MG63 (cell line): ENCODE measurements around the gene MYOCD. TPM values are rescaled to one million over a fixed set of nuclear protein-coding genes. Genes with fewer than 3 reads are reported as not detected.

Experiments used
- DNase-seq: peaks from one replicate; pipeline ENCODE4 v3.0.0-alpha.2; 2020
- H3K27me3 ChIP-seq: fragments of 250-450 bp; sonication (Bioruptor Pico); 2 replicates; pipeline ENCODE4 v1.5.1; 2020; ENCODE audit warnings: mild to moderate bottlenecking, moderate library complexity
- H3K36me3 ChIP-seq: fragments of 250-450 bp; sonication (Bioruptor Pico); 2 replicates; pipeline ENCODE4 v1.5.1; 2020; ENCODE audit warnings: mild to moderate bottlenecking, moderate library complexity
- H3K4me3 ChIP-seq: fragments of 250-450 bp; sonication (Bioruptor Pico); 2 replicates; pipeline ENCODE4 v1.5.1; 2020; ENCODE audit warnings: mild to moderate bottlenecking, moderate library complexity
- H3K9me3 ChIP-seq: fragments of 250-450 bp; sonication (Bioruptor Pico); 2 replicates; pipeline ENCODE4 v1.5.1; 2020; ENCODE audit warnings: mild to moderate bottlenecking, moderate library complexity
- total RNA-seq: library from RNA; depleted of rRNA; stranded (reverse); fragments of >200 nt; shearing (Covaris generic); gene quantifications from 2 replicates; pipeline ENCODE4 v1.2.3, GENCODE V29; 2014; ENCODE audit warnings: low replicate concordance

MYOCD gene
- total RNA-seq, 1 experiment from 2014 or later, result not detected

- no peak for DNase-seq
- no peaks in the 10 kb centered on the region for H3K27me3 ChIP-seq
- no peaks in the 10 kb centered on the region for H3K9me3 ChIP-seq
- no peaks in the 10 kb centered on the region for H3K36me3 ChIP-seq
- no peak overlapping the region for H3K4me3 ChIP-seq
These were observed 93.4 kb downstream of the MYOCD start for GRCh38 chr17:12759090-12759489.

- no peak overlapping the region for H3K4me3 ChIP-seq
These were observed 99.9 kb downstream of the MYOCD start for GRCh38 chr17:12765548-12765947.

DNA sequence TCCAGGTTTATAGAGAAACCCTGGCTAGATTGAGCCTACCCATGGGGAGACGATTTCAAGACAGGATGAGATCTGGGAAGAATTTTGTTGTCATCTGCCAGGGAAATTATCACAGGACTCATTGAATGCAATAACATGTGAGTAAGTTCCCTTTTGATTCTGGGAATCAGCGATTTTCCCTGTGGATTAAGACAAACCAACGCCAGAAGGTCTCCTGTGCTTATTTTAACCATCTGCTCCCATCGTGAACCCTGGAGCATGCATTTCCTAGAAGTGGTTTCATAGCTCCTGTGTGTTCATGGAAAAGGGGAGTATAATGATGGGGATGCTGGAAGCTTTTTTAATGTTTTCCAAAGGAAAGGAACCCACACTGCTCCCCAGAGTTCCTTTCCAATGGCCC is 102.6 kb downstream of the MYOCD start:
- no peaks in the 10 kb centered on the region for H3K9me3 ChIP-seq
- DNase-seq, result no peak
- H3K27me3 ChIP-seq, result no peaks in the 10 kb centered on the region
- H3K36me3 ChIP-seq, result no peaks in the 10 kb centered on the region
- H3K4me3 ChIP-seq, result no peak overlapping the region

More at GRCh38 chr17:12765548-12765947, 99.9 kb downstream of the MYOCD start:
- Histone ChIP-seq H3K36me3 (no peaks in the 10 kb centered on the region), H3K27me3 (no peaks in the 10 kb centered on the region), H3K9me3 (no peaks in the 10 kb centered on the region)
- peak; percentile 85 for DNase-seq

DNA sequence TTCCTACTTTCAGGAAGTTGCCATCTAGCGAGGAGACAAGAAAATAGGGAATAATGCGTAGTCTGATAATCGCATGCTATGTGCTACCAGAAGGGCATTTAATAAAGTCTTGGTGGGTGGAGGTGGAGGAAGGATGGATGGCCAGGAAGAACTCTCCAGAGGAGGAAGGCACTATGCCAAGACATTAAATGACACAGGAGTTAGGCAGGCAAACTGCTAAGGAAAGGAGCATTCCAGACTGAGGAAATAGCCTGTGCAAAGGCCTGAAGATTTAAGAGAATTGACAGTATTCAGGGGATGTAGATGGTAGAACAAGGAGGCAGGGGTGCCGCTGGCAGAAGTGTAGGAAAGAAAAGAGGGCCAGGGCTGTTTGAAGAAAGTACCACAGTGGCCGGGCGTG is 104.3 kb downstream of the MYOCD start:
- no peaks in the 10 kb centered on the region for H3K9me3 ChIP-seq
- no peak for DNase-seq

DNA sequence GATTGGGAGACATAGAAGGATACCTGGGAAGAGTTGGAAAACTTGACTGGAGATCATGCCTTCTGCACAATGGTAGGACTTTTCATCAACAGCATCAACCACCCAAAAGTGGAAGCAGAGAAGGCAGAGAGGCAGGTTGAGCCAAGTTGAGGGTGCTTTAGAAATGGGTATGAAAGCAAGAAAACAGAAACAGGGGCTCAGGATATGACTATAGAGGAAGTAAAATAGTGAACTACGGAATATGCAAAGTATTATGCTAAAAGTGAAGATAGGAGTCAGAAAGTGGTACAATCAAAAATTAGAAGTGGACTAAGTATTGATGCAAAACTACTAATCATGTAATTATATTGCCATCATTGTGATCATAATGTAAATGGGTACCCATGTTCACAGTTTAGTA is 107.5 kb downstream of the MYOCD start:
- H3K9me3 ChIP-seq, result no peaks in the 10 kb centered on the region
- no peak for DNase-seq
- H3K27me3 ChIP-seq, result no peaks in the 10 kb centered on the region
- H3K36me3 ChIP-seq, result no peaks in the 10 kb centered on the region
- H3K4me3 ChIP-seq, result no peak overlapping the region

More for the DNA sequence above, 104.3 kb downstream of the MYOCD start:
- H3K27me3 ChIP-seq, result no peaks in the 10 kb centered on the region
- no peaks in the 10 kb centered on the region for H3K36me3 ChIP-seq
- H3K4me3 ChIP-seq, result no peak overlapping the region

DNA sequence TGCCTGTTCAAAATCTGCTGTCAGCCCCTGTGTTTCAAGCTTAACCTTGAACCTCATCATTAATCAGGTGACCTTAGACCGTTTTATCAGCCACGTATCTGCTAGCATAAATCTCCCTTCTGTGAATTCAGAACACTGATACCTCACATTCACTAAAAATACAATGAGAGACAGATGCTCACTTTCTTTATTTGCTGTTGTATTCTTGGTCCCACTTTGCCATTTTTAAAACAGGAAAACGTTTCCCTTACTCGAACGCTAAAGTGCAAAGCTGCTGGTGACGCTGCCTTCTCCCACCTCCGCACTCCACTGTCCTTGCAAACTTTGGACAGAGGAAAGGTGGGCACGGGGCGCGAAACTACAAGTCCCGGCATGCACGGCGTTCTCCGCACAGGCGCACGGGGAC is 123.4 kb downstream of the MYOCD start:
- H3K4me3 ChIP-seq, result peak overlapping the region; percentile 50
- DNase-seq, result no peak
- no peaks in the 10 kb centered on the region for H3K36me3 ChIP-seq
- H3K9me3 ChIP-seq, result no peaks in the 10 kb centered on the region
- peaks cover 2% of the 10 kb centered on the region; the same call in 1 of the 2 replicates for H3K27me3 ChIP-seq

- Histone ChIP-seq H3K4me3 (peak within 1 kb of the TSS; percentile 50), H3K36me3 (no peaks in the 10 kb centered on the region), H3K9me3 (no peaks in the 10 kb centered on the region), H3K27me3 (peaks cover 2% of the 10 kb centered on the region; the same call in 1 of the 2 replicates)
- peak; percentile 63 for DNase-seq
These were observed 124.0 kb downstream of the MYOCD start, which contains the start of gene ARHGAP44 for GRCh38 chr17:12789481-12790248. ARHGAP44 (plus strand) TSS chr17:12789498; CDS start chr17:12789839, 341 bp downstream.

DNA sequence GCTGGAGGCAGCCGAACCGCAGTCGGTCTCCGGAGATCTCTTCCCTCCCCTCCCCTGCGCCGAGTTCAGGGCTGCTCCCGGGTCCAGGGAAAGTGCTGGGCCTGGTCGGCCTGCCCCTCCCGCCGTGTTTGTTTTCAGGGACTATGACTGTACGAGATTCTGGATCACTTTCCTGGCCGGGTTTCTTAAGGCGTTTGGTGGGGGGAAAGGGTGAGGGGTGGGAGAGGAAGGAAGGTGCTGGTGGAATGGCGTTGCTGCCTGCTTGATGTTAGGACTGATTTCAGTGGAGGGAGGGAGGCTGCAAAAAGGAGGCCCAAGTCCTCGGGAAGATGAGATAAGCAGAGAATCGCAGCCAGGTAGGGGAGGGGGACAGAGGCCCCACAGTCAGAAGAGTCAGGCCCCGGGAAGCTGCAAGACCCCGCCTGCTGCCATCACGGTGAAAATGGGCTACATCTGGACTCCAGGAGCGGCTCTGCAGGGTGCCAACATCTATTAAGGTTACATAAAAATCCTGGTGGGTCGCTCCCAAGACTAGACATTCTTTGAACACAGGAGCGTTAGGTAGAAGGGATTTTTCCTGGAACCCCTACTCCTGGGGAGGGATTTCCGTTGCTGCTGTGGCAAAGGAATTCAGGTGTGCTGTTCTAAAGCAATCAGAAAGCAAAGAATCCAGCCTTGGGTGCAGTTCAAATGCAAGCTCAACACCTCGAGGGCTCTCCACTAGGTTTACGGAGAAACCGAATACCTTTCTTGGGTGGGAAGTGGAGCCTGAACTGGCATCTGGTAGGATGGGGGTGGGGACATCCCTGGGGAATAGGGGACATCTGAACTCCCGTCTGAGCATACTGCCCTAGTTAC is 124.8 kb downstream of the MYOCD start:
- H3K9me3 ChIP-seq, result no peaks in the 10 kb centered on the region
- DNase-seq, result no peak
- peaks cover 2% of the 10 kb centered on the region; the same call in 1 of the 2 replicates for H3K27me3 ChIP-seq
- no peaks in the 10 kb centered on the region for H3K36me3 ChIP-seq
- H3K4me3 ChIP-seq, result peak overlapping the region; percentile 50

- no peak for DNase-seq
- H3K27me3 ChIP-seq, result no peaks in the 10 kb centered on the region
- H3K9me3 ChIP-seq, result no peaks in the 10 kb centered on the region
- no peaks in the 10 kb centered on the region for H3K36me3 ChIP-seq
- no peak overlapping the region for H3K4me3 ChIP-seq
These were observed 129.3 kb downstream of the MYOCD start for GRCh38 chr17:12794919-12795532.

DNA sequence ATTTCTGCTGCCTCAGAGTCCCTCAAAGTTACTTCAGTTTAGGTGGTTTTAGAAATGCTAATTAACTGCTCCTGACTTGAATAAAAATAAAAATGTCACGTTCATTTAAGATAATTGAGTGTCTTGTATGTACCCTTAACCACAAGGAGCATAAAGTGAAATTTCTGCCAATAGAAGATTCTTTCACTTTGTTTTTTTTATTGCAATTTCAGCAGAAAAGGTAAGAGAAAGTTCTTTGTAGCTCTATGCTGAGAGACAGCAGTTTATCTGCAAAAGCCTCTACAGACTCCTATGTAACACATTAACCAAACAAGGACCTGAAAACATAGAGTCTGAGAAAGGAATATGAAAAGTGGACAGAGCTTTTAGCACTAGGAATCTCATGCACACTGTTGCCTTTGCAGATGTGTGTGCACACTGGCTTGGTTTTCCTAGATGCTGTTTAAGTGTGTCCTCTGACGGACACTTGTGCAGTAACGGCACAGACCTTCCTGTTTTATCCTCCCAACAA is 135.2 kb downstream of the MYOCD start:
- no peak for DNase-seq
- Histone ChIP-seq H3K9me3 (no peaks in the 10 kb centered on the region), H3K27me3 (no peaks in the 10 kb centered on the region), H3K36me3 (no peaks in the 10 kb centered on the region), H3K4me3 (no peak overlapping the region)

DNA sequence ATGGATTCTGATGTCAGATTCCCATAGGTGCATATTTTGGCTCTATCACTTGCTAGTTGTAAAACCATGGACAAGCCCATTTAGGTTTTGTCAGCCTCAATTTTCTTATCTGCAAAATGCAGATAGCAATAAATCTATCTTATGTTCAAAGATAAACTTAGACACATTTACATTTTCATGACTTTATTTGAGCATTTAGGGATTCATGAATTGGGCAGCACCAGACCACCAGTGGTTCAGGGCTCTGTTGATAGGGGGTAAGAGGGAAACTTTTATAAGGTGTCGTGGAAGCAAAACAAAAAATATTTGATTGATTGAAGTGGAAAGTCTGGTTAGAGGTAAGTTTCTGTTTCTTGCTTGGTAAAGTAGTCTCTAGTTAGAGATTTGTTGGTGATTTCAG is 140.9 kb downstream of the MYOCD start:
- H3K36me3 ChIP-seq, result no peaks in the 10 kb centered on the region
- H3K4me3 ChIP-seq, result no peak overlapping the region
- H3K27me3 ChIP-seq, result no peaks in the 10 kb centered on the region
- no peak for DNase-seq
- no peaks in the 10 kb centered on the region for H3K9me3 ChIP-seq

DNA sequence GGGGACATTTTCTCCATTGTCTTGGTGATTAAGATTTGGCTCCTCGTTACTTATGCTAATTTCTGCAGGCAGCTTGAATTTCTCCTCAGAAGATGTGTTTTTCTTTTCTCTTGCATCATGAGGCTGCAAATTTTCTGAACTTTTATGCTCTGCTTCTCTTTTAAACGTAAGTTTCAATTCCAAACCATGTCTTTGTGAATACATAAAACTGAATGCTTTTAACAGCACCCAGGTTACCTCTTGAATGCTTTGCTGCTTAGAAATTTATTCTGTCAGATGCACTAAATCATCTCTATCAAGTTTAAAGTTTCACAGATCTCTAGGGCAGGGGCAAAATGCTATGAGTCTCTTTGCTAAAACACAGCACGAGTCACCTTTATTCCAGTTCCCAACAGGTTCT is 143.0 kb downstream of the MYOCD start:
- Histone ChIP-seq H3K36me3 (no peaks in the 10 kb centered on the region), H3K9me3 (no peaks in the 10 kb centered on the region), H3K4me3 (no peak overlapping the region), H3K27me3 (no peaks in the 10 kb centered on the region)
- no peak for DNase-seq

GRCh38 chr17:12812877-12813276 is 147.2 kb downstream of the MYOCD start:
- H3K9me3 ChIP-seq, result no peaks in the 10 kb centered on the region
- no peaks in the 10 kb centered on the region for H3K27me3 ChIP-seq
- H3K36me3 ChIP-seq, result no peaks in the 10 kb centered on the region
- DNase-seq, result no peak
- H3K4me3 ChIP-seq, result no peak overlapping the region

- Histone ChIP-seq H3K27me3 (no peaks in the 10 kb centered on the region), H3K9me3 (no peaks in the 10 kb centered on the region), H3K36me3 (no peaks in the 10 kb centered on the region), H3K4me3 (no peak overlapping the region)
- DNase-seq, result no peak
These were observed 148.0 kb downstream of the MYOCD start for GRCh38 chr17:12813664-12814063.

DNA sequence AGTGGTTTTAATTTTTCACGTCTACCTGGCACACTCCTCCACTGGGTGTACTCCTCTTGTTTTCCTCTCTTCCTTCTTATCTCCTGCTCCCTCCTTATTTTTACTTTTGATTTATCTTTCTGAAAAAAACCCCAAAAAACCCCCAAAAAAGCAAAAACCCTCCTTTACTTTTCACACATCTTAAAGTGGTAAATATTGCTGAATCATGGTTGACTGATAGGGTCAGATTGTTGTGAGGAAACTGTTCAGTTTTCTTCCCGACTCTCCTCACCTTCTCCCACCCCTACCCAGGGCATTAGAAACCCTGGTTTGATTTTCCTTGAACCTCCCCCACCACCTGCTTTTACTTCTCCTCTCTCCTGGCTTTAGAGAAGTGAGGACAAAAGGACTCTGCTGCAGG is 149.0 kb downstream of the MYOCD start:
- Histone ChIP-seq H3K36me3 (no peaks in the 10 kb centered on the region), H3K27me3 (no peaks in the 10 kb centered on the region), H3K4me3 (no peak overlapping the region), H3K9me3 (no peaks in the 10 kb centered on the region)
- DNase-seq, result no peak

- Histone ChIP-seq H3K4me3 (no peak overlapping the region), H3K9me3 (no peaks in the 10 kb centered on the region), H3K36me3 (no peaks in the 10 kb centered on the region), H3K27me3 (no peaks in the 10 kb centered on the region)
- DNase-seq, result no peak
These were observed 150.0 kb downstream of the MYOCD start for GRCh38 chr17:12815642-12816141.
